KMS-11 (cell line): ENCODE measurements around the gene SYNE1.

Experiments used
- H2AFZ ChIP-seq: fragments of 200-600 bp; sonication (generic); 2 replicates; pipeline ENCODE4 v1.6.1; 2016; ENCODE audit warnings: antibody characterized with exemption, mixed run types, low read depth
- H3K27ac ChIP-seq: fragments of 200-600 bp; sonication (generic); 2 replicates; pipeline ENCODE4 v1.6.1; 2016; ENCODE audit warnings: mild to moderate bottlenecking, mixed run types
- H3K27me3 ChIP-seq: fragments of 200-600 bp; sonication (generic); 2 replicates; pipeline ENCODE4 v1.6.1; 2017; ENCODE audit warnings: mild to moderate bottlenecking, low read depth, mixed run types, moderate library complexity; ENCODE audit not compliant: insufficient read depth
- H3K36me3 ChIP-seq: fragments of 200-600 bp; sonication (generic); 2 replicates; pipeline ENCODE4 v1.6.1; 2017; ENCODE audit warnings: mild to moderate bottlenecking, mixed run types; ENCODE audit not compliant: insufficient read depth
- H3K4me1 ChIP-seq: fragments of 200-600 bp; sonication (generic); 2 replicates; pipeline ENCODE4 v1.6.1; 2016; ENCODE audit warnings: mild to moderate bottlenecking, low read depth, mixed run types; ENCODE audit not compliant: poor library complexity, severe bottlenecking
- H3K4me2 ChIP-seq: fragments of 200-600 bp; sonication (generic); 2 replicates; pipeline ENCODE4 v1.7.0; 2016; ENCODE audit warnings: mild to moderate bottlenecking, mixed run types
- H3K4me3 ChIP-seq: fragments of 200-600 bp; sonication (generic); IDR thresholded peaks from 2 replicates; pipeline ENCODE4 v1.6.1; 2017; ENCODE audit warnings: low read depth, low read length, mixed read lengths; ENCODE audit not compliant: insufficient read depth
- H3K79me2 ChIP-seq: fragments of 200-600 bp; sonication (generic); 2 replicates; pipeline ENCODE4 v1.6.1; 2016; ENCODE audit warnings: low read depth, mixed run types; ENCODE audit not compliant: insufficient read depth
- H3K9ac ChIP-seq: fragments of 200-600 bp; sonication (generic); 2 replicates; pipeline ENCODE4 v1.6.1; 2016; ENCODE audit warnings: mild to moderate bottlenecking, mixed run types
- H4K20me1 ChIP-seq: fragments of 200-600 bp; sonication (generic); 2 replicates; pipeline ENCODE4 v1.6.1; 2016; ENCODE audit warnings: mild to moderate bottlenecking, mixed run types; ENCODE audit not compliant: insufficient read depth
- TF ChIP-seq, protein P1 (sequence below): fragments of 200-600 bp; sonication (generic); conservative IDR thresholded peaks from 2 replicates; pipeline ENCODE4 v1.6.1; 2017; ENCODE audit warnings: low read depth, mild to moderate bottlenecking, antibody characterized with exemption, low read length, moderate library complexity, mixed read lengths

SYNE1 gene

DNA sequence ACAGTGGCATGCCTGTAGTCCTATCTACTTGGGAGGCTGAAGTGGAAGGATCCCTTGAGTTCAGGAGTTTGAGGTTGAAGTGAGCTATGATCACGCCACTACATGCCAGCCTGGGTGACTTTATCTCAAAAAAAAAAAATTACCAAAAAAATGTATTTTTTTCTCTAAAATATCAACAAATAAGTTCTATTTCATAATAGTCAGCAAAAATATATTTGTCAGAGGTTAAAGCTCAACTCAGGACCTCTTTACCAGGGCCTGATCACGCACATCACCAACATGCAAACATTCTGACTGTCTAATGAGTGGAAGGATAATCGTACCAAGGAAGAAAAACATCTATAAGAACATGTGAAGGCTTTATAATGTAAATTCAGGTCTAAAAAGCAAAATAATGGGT, 387.0 kb downstream of the SYNE1 start:
- Histone ChIP-seq H3K27me3 (no peaks in the 10 kb centered on the region), H3K9ac (no peak overlapping the region), H3K4me1 (no peaks in the 10 kb centered on the region), H3K36me3 (no peaks in the 10 kb centered on the region), H4K20me1 (no peaks in the 10 kb centered on the region), H3K4me2 (no peak overlapping the region), H3K79me2 (no peaks in the 10 kb centered on the region), H2AFZ (no peak overlapping the region), H3K27ac (no peak overlapping the region), H3K4me3 (no peak overlapping the region)
- TF ChIP-seq, protein P1, sequence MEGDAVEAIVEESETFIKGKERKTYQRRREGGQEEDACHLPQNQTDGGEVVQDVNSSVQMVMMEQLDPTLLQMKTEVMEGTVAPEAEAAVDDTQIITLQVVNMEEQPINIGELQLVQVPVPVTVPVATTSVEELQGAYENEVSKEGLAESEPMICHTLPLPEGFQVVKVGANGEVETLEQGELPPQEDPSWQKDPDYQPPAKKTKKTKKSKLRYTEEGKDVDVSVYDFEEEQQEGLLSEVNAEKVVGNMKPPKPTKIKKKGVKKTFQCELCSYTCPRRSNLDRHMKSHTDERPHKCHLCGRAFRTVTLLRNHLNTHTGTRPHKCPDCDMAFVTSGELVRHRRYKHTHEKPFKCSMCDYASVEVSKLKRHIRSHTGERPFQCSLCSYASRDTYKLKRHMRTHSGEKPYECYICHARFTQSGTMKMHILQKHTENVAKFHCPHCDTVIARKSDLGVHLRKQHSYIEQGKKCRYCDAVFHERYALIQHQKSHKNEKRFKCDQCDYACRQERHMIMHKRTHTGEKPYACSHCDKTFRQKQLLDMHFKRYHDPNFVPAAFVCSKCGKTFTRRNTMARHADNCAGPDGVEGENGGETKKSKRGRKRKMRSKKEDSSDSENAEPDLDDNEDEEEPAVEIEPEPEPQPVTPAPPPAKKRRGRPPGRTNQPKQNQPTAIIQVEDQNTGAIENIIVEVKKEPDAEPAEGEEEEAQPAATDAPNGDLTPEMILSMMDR: no peak

DNA sequence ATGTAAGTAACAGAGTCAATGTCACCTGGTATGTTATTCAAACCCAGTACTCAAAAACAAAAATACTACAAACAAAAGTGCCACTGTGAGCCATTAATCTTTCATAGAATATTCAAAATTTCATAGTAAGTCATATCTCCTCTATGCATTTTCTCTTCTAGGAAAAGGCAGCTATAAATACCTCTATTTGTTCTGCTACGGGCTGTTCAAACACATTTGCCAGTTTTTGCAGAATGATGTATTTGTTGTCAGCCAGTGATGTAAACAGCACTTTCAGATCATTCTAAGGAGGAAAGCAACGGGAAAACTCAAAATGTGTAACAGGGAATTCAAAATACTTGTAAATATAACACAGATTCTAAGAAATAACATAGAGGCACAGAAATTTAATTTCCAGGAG, 388.2 kb downstream of the SYNE1 start:
- no peaks in the 10 kb centered on the region for H3K79me2 ChIP-seq
- no peaks in the 10 kb centered on the region for H3K36me3 ChIP-seq

DNA sequence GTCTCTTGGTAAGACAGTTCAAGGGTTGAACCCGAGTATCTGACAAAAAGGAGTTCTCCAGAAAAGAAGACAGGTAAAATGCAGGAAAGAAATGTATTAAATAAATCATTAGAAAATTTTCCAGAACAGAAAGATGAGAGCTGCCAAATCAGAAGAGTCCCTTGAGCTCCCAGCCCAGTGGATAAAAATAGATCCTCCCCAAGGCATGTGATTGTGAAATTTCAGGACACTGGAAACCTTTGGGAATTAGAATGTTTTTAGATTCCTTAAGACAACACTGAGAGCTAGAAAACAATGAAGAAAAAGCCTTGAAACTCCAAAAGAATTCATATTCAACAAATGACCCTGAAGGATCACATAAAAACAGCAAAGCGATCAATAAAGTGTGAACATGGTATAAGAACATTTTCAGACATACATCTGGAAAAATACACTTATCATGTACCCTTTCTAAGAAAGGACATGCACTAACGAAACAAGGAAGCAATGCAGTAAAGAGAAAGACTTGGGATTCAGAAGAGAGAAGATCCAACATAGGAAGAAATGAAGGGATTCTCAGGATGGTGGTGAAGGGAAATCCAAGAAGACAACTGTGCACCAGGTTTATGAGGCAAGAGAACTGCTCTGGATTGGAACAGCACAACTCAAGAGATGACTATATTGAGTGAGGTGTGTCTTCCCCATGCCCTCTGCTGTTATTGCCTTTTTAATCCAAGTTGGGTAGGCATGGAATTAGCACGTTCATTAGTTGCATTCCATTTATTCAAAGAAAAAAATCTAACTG, 390.4 kb downstream of the SYNE1 start:
- H3K4me2 ChIP-seq: no peak overlapping the region
- H3K27ac ChIP-seq: no peak overlapping the region
- H3K4me3 ChIP-seq: no peak overlapping the region
- no peaks in the 10 kb centered on the region for H3K79me2 ChIP-seq
- no peak overlapping the region for H3K9ac ChIP-seq
- H2AFZ ChIP-seq: no peak overlapping the region
- no peaks in the 10 kb centered on the region for H3K36me3 ChIP-seq
- no peaks in the 10 kb centered on the region for H3K27me3 ChIP-seq
- TF ChIP-seq, protein P1: no peak
- H3K4me1 ChIP-seq: no peaks in the 10 kb centered on the region
- no peaks in the 10 kb centered on the region for H4K20me1 ChIP-seq

More for the DNA sequence above, 388.2 kb downstream of the SYNE1 start:
- no peaks in the 10 kb centered on the region for H3K4me1 ChIP-seq
- H2AFZ ChIP-seq: no peak overlapping the region
- H3K4me2 ChIP-seq: no peak overlapping the region
- H4K20me1 ChIP-seq: no peaks in the 10 kb centered on the region
- H3K4me3 ChIP-seq: no peak overlapping the region
- no peak overlapping the region for H3K27ac ChIP-seq
- no peaks in the 10 kb centered on the region for H3K27me3 ChIP-seq
- TF ChIP-seq, protein P1: no peak
- H3K9ac ChIP-seq: no peak overlapping the region

DNA sequence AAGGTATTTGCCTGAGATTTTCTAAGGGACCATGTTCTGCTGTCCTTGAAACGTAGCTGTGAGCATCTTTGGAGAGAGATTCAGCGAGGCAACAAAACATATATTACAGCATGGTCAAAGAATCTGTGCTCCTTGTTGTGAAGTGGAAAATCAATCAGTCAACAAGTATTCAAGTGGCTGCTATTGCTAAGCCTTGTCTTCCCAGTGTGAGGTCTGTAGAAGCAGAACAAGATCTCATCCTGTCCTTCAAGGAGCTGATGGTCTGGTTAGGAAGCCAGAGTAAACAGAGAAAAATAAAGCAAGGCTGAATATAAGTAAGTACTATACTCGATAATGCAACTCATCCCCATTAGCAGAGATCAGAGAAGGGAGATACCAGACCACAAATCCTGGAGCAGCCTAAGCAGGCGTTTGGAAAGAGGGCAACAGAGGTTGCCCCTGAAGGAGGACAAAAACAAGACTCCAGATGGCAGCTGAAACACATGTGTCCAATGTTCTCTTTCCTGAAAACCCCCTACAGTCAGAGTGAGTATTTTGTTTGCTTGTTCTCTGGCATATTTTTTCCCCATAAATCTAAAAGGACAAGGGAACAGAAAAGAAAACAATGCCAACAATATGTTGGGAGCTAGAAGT, 392.0 kb downstream of the SYNE1 start:
- H3K27ac ChIP-seq: no peak overlapping the region

More for the DNA sequence above, 392.0 kb downstream of the SYNE1 start:
- H4K20me1 ChIP-seq: no peaks in the 10 kb centered on the region
- no peak overlapping the region for H2AFZ ChIP-seq
- no peaks in the 10 kb centered on the region for H3K36me3 ChIP-seq
- no peak overlapping the region for H3K9ac ChIP-seq
- TF ChIP-seq, protein P1: no peak
- H3K4me1 ChIP-seq: no peaks in the 10 kb centered on the region
- H3K4me2 ChIP-seq: no peak overlapping the region
- H3K27me3 ChIP-seq: no peaks in the 10 kb centered on the region
- no peak overlapping the region for H3K4me3 ChIP-seq
- H3K79me2 ChIP-seq: no peaks in the 10 kb centered on the region
